ENCODE data around the gene DESI1. TPM values are rescaled to one million over a fixed set of nuclear protein-coding genes. Genes with fewer than 3 reads are reported as not detected.
"Not testable (repeated sequence)": the region's sequence is repeated elsewhere in the genome, so short reads cannot be mapped to it uniquely, and the experiment has no call there.

Gene DESI1
- total RNA-seq, 6 donors from 2014 or later = 28.2 to 41.5 (median 31.1) TPM

DNA sequence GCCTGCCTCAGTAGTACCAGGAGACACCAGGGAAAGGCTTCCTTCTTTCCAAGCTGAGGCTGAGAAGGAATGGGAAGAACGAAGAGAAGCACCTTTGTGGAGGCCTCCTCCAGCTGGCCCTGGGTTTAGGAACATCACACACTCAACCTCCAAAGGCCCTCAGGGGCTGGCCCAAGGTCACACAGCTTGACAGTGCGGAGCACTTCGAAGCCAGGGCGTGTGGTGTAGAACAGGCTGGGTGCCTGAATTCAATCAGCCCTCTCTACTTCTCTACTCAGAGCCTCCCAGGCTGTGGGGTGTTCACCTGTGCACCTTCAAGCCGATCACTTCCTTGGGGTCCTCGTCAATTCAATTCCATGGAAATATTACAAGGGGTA, 60.8 kb downstream of the DESI1 start:
- peak overlapping the region; percentile 4 to 84 (median 56) for H3K27ac ChIP-seq
- H3K27me3 ChIP-seq = no peaks in the 10 kb centered on the region
- DNase-seq (no peak), ATAC-seq (ENCODE audit: low FRiP score in 2 of 2) (no peak)
- H3K9me3 ChIP-seq = no peaks in the 10 kb centered on the region
- no peaks in the 10 kb centered on the region for H3K36me3 ChIP-seq
- no peak for TF ChIP-seq POLR2A (IDR thresholded peaks at IDR 0.05)
- no peak for TF ChIP-seq EP300 (IDR thresholded peaks at IDR 0.05)
- TF ChIP-seq POLR2AphosphoS5 (IDR thresholded peaks at IDR 0.05) = no peak
- no peak for TF ChIP-seq CTCF (IDR thresholded peaks at IDR 0.05)
- H3K4me1 ChIP-seq = peaks cover 7 to 26% (median 14%) of the 10 kb centered on the region in 4 donors
- 57 to 66% methylated on average over 3 to 6 of the region's 6 CpGs for WGBS, 2 donors
- peak overlapping the region in 2 of 4 donors; percentile 35 to 38 for H3K4me3 ChIP-seq

DNA sequence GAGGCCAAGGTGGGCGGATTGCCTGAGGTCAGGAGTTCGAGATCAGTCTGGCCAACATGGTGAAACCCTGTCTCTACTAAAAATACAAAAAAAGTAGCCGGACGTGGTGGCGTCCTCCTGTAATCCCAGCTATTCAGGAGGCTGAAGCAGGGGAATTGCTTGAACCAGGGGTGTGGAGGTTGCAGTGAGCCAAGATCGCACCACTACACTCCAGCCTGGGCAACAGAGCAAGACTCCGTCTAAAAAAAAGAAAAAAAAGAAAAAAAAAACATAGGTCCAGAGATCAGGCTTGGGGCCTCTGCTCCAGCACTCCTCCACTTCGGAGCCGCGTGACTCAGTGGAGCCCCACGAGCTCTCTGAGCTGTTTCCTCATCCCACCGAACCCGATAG, 62.6 kb downstream of the DESI1 start:
- 90 to 91% methylated on average over 13 of the region's 13 CpGs for WGBS, 2 donors
- H3K27ac ChIP-seq = peak overlapping the region; percentile 20 to 79 (median 70)
- ATAC-seq (ENCODE audit: low FRiP score in 2 of 2) = not testable (repeated sequence)

DNA sequence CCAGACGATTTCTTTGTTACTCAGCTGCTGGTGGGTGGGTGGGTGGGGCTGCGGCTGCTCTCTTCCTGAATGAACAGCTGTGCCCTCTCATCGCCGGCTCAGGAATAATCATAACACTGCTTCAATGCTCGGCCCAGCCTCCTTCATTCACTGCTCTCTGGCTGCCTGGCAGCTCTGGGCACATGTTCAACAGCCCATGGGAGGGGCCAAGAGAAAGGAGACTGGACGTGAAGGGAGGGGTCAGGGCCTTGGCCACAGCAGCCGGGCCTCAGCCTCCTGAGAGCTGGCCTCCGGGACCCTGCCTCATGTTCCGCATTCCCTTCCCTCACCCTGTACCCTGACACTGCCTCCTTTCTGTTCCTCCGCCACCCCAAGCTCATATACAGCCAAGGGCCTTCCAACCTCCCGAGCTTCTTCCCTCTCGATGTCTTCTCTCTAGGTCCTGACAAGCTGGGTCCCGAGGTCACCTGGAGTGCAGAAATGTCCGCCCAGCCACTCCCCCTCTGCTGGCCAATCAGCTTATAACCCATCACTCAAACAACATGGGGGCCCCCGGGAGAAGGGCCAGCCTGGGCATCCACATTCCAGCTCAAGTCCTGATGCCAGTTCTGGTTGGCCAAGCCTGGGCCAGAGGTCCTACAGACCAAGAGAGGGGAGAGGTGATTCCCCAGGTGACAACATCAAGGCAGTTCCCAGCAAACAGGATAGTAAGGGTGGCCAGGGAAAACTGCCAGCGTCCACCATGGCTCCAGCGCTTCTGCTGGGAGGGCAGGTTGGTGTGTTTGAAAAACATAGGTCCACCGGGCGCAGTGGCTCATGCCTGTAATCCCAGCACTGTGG, 63.2 kb downstream of the DESI1 start:
- WGBS, 2 donors = 41 to 57% methylated on average over 11 to 19 of the region's 19 CpGs
- ATAC-seq (ENCODE audit: low FRiP score in 2 of 2) (peak; percentile 75 to 86), DNase-seq (peak in 1 of 2 donors; percentile 83)
- Histone ChIP-seq H3K4me3 (no peak overlapping the region), H3K27me3 (no peaks in the 10 kb centered on the region), H3K9me3 (no peaks in the 10 kb centered on the region), H3K36me3 (no peaks in the 10 kb centered on the region), H3K27ac (peak overlapping the region; percentile 20 to 79 (median 70)), H3K4me1 (peaks cover 7 to 26% (median 14%) of the 10 kb centered on the region in 4 donors)
- TF ChIP-seq POLR2A (IDR thresholded peaks at IDR 0.05) (no peak), EP300 (IDR thresholded peaks at IDR 0.05) (peak in 1 of 4 donors; percentile 40), POLR2AphosphoS5 (IDR thresholded peaks at IDR 0.05) (peak; percentile 8 to 47)

More for the DNA sequence above, 62.6 kb downstream of the DESI1 start:
- peaks cover 7 to 26% (median 14%) of the 10 kb centered on the region in 4 donors for H3K4me1 ChIP-seq
- not testable (repeated sequence) for H3K9me3 ChIP-seq, H3K27me3 ChIP-seq, H3K36me3 ChIP-seq, H3K4me3 ChIP-seq, DNase-seq

GRCh38 chr22:41556561-41556960, 64.3 kb downstream of the DESI1 start:
- no peak overlapping the region for H3K4me3 ChIP-seq
- no peak for ATAC-seq (ENCODE audit: low FRiP score in 2 of 2)
- peaks cover 7 to 26% (median 14%) of the 10 kb centered on the region in 4 donors for H3K4me1 ChIP-seq
- no peak for DNase-seq
- 74% methylated on average over 10 of the region's 10 CpGs for WGBS, 2 donors
- TF ChIP-seq CTCF (IDR thresholded peaks at IDR 0.05) (no peak), POLR2A (IDR thresholded peaks at IDR 0.05) (no peak), POLR2AphosphoS5 (IDR thresholded peaks at IDR 0.05) (no peak), EP300 (IDR thresholded peaks at IDR 0.05) (no peak)
- no peaks in the 10 kb centered on the region for H3K36me3 ChIP-seq
- no peaks in the 10 kb centered on the region for H3K27me3 ChIP-seq
- no peaks in the 10 kb centered on the region for H3K9me3 ChIP-seq
- H3K27ac ChIP-seq = peak overlapping the region; percentile 20 to 79 (median 70)

- Histone ChIP-seq H3K9me3 (no peaks in the 10 kb centered on the region), H3K4me1 (peaks cover 7 to 26% (median 14%) of the 10 kb centered on the region in 4 donors), H3K4me3 (no peak overlapping the region), H3K27me3 (no peaks in the 10 kb centered on the region), H3K36me3 (no peaks in the 10 kb centered on the region), H3K27ac (peak overlapping the region in 2 of 4 donors; percentile 13 to 30)
- 79 to 80% methylated on average over 3 to 7 of the region's 7 CpGs for WGBS, 2 donors
- DNase-seq (no peak), ATAC-seq (ENCODE audit: low FRiP score in 2 of 2) (no peak)
- TF ChIP-seq EP300 (IDR thresholded peaks at IDR 0.05) = no peak
- no peak for TF ChIP-seq CTCF (IDR thresholded peaks at IDR 0.05)
- TF ChIP-seq POLR2AphosphoS5 (IDR thresholded peaks at IDR 0.05) = no peak
- no peak for TF ChIP-seq POLR2A (IDR thresholded peaks at IDR 0.05)
Observed at GRCh38 chr22:41555325-41555982, 65.4 kb downstream of the DESI1 start.

All from upper lobe of left lung (tissue), 6 donors.